ENCODE data around the gene PPFIBP1.
"Not testable (repeated sequence)": the region's sequence is repeated elsewhere in the genome, so short reads cannot be mapped to it uniquely, and the experiment has no call there.

The PPFIBP1 gene

DNA sequence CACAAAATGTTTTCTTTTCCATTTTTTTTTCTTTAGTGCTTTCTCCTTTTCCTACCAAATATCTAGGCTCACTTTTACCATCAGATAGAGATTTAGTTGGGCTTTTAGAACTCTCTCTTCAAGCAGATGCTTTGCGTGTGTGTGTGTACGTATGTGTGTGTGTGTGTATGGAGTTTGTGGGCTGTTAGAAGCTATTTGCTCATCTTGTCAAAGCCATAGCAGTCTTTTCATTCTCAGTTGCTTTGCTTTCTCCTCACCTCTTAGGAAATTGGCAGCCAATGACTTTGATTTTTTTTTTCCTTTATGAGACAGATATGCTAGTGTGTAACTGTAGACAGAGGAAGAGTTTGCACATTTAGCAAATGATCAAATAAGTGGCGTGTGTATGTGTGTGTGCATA, 57.8 kb downstream of the PPFIBP1 start:
- not testable (repeated sequence) for H3K4me3 ChIP-seq
- H3K27ac ChIP-seq, result peak overlapping the region in 1 of 21 experiments; percentile 20

DNA sequence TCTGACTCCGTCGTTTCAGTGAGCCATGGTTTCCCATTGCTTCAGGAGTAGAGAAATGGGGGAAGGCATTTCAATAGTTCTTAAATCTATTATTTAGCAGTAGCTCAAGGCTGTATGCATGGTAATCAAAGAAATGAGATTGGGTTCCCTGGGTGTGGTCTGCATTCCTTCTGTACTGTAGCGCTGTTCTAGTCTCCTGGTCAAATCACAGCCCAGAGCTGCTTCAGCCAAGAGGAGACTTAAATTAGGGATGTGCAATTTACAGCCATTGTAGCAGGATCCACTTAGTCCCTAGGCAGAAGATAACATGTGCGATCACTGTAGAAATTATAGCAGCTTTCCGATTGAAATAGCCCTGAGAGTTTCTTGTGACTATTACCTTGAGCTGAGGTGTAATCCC, 58.4 kb downstream of the PPFIBP1 start:
- H3K4me3 ChIP-seq, result not testable (repeated sequence)
- peak overlapping the region in 4 of 21 experiments; percentile 10 to 60 (median 22) for H3K27ac ChIP-seq

DNA sequence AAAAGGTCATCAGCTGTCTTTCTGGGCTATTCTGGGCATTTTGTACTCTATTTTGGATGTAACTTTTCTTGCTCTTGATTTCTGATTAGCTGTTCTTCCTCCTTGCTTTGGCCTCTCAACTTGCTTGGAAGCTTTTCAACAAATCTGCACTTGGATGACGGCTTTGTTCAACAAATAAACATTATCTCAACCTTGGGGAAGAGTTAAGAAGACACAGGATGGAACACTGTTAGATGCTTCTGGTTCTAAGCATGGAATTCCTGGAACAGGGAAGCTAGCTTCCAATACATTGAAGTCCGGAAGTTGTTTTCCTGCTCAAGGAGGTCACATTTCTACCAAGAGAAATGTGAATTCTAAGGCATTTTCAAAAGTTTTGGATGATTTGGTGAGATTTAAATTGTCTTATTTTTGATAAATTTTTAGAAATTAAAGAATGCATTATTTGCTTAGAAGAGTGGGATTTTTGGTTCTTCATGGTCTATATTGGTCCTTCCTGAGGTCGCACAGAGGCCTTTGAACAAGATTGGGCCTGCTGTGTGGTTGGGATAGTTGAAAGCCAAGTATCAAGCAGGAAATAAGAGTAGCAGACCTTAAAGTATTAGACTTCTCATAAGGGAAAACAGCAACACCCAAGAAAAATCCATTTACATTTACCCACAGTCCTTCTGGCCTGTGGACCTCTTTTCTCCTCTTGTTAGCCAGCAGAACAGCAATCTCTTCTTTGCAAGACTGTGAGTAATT, 59.2 kb downstream of the PPFIBP1 start:
- H3K27ac ChIP-seq, result peak overlapping the region in 10 of 21 experiments; percentile 7 to 60 (median 19)
- no peak overlapping the region for H3K4me3 ChIP-seq

DNA sequence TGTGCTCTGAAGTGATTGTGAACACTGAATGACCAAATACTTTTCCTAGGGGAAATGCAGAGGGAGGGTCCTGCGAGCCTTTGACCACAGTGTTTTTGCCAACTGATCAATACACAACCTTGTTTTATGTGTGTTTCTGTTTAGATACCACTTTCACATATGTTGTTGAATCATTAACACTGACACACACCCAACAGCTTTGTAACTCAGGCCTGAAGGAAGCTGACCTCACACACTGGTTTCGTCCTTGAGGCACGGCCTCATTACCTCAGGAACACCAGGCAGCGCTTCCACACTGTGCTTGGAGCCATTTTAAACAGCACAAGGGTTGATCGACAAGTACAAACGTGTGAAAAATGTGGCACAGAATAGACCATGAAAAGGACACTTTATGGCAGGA, 60.0 kb downstream of the PPFIBP1 start:
- Histone ChIP-seq H3K4me3 (no peak overlapping the region), H3K27ac (peak overlapping the region in 7 of 21 experiments; percentile 7 to 60 (median 10))

DNA sequence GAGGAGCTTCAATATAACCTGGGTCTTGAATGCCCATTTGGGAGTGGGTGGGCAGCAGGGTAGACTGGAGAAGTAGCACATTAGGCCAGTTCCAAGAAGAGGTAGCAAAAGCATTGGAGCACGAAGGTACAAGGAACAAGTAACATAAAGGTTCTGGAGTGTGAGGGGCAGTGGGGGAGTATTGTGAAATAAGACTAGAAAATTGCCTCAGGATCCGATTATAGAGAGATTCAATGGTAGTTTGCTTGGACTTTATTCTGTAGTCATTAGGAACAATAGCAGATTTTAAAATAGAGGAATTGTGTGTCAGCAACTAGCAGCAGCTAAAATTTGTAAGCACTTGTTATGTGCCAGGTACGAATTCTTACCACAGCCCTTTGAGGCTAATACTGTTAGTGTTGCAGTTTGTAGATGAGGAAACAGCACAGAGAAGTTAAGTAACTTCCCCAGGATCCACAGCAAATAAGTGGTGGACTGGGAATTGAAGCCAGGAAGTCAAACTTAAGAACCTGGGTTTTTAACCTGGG, 61.8 kb downstream of the PPFIBP1 start:
- Histone ChIP-seq H3K27ac (no peak overlapping the region), H3K4me3 (no peak overlapping the region)

DNA sequence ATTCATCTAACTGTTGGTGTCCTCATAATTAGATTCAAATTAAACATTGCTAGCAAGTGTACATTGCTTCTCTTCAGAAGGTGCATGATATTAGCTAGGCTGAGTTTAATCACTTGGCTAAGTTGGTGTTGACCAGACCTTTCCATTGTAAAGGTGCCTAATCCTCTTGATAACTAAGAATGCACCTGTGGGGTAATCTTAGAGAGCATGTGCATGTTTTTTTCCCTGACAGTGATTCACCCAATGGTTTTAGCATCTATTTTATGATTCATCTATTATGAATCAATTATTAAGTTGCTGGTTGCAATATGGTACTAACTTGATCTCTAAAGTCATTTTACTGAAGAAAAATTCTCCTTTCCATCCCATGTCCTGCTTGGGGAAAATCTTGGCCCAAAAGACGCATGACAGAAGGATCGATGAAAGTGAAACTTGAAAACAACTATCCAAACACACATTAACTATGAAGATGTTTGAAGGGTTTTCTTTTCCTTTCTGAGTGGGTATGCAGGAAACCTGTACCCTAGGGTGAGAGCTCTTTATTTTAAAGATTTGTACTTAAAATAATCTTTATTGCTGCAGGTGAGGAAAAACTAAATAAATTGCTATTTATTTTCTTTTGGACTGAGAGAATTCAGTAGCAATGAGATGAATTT, 64.2 kb downstream of the PPFIBP1 start:
- not testable (repeated sequence) for H3K4me3 ChIP-seq
- H3K27ac ChIP-seq, result peak overlapping the region in 6 of 21 experiments; percentile 2 to 70 (median 37)

DNA sequence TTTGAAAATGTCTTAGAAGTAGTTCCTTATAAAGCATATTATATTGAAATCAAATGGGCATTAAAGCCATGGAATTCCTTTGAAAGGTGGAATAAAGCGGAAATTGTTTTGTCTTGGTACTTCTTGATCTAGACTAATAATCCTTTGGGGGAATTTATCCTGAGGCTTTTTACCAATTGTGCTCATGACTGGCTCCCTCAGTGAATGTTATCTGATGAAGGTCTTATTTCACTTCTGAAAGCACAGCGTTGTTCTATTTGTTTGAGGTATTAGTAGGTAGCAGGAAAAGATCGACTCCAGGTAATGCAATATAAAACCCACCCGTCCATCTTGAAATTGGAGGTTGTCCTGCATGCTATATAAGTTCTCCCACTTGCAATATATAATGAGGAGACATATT, 64.8 kb downstream of the PPFIBP1 start:
- no peak overlapping the region for H3K4me3 ChIP-seq
- H3K27ac ChIP-seq, result peak overlapping the region in 9 of 21 experiments; percentile 2 to 70 (median 38)

DNA sequence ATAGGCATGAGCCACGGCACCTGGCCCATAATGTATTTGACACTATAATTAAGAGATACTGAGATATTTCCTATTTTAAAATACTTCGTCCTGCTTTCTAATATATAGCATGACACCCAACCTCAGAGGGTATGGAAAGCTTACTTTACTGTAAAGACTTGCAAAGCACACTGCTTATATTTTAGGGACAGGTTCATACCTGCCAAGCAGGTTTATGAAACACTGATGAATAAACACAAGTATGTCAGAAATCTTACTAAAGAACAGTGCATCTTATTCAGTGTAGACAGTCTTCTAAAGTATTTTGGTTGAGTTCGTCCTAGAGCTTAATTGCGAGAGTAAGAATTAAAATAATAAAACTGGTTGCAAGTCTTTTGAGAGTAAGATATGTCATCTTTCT, 65.4 kb downstream of the PPFIBP1 start:
- no peak overlapping the region for H3K4me3 ChIP-seq
- peak overlapping the region in 10 of 21 experiments; percentile 12 to 70 (median 39) for H3K27ac ChIP-seq

DNA sequence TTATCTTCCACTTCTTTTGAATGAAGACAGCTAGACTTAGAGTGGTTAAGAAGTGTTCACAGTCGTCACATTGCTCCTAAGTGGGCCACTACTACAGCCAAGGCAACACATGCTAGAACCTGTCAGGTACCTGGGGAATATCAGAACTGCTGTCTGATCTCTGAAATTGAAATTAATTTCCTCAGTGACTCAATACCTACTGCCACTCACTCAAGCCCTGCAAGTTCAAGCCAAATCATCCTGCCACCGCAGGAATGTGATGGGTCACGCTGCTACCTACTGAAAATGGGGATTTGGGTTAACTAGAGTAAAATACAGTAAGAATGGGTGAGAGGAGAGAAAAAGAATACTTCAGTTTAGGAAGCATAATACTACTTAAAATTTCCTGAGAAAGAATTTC, 67.7 kb downstream of the PPFIBP1 start:
- peak overlapping the region in 9 of 21 experiments; percentile 6 to 69 (median 32) for H3K27ac ChIP-seq
- not testable (repeated sequence) for H3K4me3 ChIP-seq

DNA sequence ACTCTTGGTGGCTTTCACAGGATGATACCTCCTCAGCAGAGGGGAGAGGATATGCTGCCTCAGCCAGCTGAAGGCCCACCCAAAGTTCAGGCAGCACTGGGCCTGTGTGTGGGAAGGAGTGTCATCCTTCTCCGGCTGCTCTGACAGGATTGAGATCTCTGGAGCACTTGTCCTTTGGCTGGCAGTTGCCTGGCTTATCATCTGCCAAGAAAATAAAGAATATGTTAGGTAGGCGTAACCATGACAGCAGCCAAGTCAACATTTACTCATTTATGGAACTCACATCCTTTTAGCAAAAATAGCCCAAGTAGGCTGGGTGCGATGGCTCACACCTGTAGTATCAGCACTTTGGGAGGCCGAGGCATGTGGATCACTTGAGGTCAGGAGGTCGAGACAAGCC, 68.5 kb downstream of the PPFIBP1 start:
- peak overlapping the region in 15 of 21 experiments; percentile 6 to 69 (median 30) for H3K27ac ChIP-seq
- H3K4me3 ChIP-seq, result no peak overlapping the region

DNA sequence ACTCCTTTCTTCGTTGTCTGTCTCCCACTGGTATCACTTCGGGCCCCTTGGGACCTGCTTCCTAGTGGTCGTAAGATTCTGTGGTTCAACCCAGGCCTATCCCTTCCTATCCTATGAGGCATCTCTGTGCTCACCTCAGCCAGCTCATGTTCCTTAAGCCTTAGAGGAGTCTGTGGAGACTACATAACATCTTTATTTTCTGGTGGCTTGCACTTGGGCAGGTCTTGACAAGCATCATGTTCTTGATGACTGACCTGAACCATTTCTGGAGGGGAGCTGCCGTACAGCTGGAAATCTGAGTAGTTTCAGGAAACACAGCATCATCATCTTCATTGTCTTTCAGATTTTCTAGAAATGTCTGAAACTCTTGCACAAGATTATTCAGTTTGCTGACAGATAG, 69.3 kb downstream of the PPFIBP1 start:
- H3K27ac ChIP-seq, result peak overlapping the region in 13 of 21 experiments; percentile 12 to 69 (median 43)
- no peak overlapping the region for H3K4me3 ChIP-seq

DNA sequence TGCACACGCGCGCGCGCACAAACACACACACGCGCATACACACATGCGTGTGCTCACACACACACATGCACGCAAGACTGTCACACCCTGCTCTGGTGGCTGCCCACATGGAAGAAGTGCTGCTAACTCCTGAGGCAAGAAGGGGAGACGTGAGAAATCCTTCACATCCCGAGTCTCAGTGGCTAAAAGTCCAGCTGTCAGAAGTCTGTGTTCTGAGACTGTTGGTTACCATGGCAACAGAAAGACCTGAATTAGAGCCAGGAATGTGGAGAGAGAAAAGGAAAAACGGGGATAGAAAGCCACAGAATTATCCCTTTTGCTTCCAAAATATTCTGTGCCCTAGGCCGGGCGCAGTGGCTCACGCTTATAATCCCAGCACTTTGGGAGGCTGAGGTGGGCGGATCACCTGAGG, 71.2 kb downstream of the PPFIBP1 start:
- H3K27ac ChIP-seq, result peak overlapping the region in 7 of 21 experiments; percentile 1 to 58 (median 30)
- no peak overlapping the region for H3K4me3 ChIP-seq

DNA sequence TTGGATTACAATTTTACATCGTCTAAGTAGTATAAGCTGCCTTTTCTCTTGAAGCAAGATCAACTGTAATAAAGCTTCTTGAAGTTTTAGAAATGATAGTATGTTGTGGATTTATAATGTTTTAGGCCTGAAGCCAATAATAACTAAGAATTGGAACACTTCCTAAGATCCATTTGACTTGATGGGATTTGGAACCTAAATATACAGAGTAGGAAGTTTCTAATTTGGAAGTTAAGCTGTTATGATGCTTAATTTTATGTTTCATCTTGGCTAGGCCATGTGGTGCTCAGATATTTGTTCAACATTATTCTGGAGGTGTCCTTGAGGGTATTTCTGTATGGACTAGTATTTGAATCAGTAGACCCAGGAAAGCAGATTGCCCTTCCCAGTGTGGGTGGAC, 74.9 kb downstream of the PPFIBP1 start:
- not testable (repeated sequence) for H3K27ac ChIP-seq, H3K4me3 ChIP-seq

DNA sequence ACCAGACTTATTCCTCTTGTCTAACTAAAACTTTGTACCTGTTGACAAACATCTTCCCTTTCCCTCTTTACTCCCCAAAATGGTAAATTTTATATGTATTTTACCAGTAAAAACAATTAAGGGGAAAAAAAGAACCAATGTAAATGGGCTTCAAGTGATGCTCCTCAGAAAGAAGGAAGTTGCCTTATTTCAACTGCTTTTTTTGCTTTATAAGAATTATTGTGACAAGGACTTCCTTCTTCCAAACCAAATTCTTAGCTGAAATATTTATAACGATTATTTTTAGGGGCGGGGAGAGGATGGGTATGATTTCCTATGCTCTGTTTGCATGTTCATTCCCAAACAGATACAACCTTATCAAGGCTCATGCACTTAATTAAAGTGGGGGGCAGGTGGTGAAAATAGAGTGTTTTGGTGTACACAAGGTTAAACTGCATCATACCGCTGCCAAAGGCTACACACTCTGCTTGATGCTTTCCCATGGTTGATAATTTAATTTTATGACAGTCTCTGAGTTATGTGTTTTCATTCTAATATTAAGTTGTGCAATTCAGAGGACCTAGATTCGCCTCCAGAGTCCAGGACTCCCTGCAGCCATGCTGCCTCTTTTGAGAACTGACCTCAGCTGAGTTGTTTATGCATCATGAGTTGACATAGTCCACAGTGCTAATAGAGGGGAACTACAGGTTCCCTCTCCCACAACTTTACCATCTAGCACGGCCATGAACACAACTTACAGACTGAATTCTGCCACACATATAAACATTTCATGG, 77.2 kb downstream of the PPFIBP1 start:
- H3K4me3 ChIP-seq, result not testable (repeated sequence)
- peak overlapping the region in 1 of 21 experiments; percentile 16 for H3K27ac ChIP-seq

DNA sequence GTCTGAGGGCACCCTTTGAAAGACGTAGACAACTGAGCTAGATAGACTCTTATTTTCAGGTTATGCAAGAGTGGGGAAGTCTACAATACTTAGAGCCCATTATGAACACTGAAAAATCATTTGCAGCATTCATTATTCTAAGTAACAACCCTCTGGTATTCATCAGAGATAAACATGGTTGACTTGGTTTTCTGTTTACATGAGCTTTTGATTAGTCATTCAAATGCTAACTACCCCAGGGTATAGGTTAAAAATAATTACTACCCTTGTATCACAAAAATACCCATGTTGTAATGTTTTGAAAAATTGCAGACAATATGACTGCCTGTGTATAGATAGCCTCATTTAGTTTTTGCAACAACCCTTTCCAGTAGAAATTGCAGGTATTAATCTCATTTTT, 78.5 kb downstream of the PPFIBP1 start:
- no peak overlapping the region for H3K27ac ChIP-seq
- H3K4me3 ChIP-seq, result no peak overlapping the region

DNA sequence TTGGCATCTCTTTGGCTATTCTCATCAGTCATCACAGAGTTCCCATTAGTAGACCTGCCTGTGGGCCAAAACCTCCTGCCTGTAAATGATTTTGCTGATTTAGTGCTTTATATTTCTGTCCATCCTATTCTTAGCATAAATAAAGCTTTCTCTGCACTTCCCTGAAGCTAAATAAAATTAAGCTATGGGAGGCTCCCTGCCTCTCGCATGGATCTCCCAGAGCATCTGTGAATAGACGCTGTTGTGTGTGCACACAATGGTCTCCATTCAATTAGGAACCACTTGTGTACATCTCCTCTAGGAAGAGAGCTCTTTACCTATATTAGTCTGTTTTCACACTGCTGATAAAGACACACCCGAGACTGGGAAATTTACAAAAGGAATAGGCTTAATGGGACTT, 80.4 kb downstream of the PPFIBP1 start:
- Histone ChIP-seq H3K4me3 (no peak overlapping the region), H3K27ac (no peak overlapping the region)

DNA sequence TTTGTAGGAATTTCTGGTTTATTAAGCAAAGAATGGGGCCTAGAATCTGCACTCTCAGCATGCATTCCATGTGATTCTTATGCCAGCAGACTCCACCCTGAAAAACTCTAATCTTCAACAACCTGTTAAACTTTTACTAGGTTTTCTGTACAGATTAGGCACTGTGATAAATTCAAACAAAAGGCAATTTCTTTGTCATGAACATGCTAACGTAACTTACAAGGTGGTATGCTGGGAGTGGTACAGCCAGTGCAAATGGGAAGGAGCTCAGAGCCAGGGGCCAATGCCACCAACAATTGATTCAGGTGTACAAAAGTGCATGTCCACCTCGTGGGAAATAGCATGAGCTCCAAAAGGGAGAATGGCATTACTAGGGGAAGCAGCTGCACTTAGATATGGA, 83.0 kb downstream of the PPFIBP1 start:
- peak overlapping the region in 1 of 21 experiments; percentile 2 for H3K27ac ChIP-seq
- no peak overlapping the region for H3K4me3 ChIP-seq

DNA sequence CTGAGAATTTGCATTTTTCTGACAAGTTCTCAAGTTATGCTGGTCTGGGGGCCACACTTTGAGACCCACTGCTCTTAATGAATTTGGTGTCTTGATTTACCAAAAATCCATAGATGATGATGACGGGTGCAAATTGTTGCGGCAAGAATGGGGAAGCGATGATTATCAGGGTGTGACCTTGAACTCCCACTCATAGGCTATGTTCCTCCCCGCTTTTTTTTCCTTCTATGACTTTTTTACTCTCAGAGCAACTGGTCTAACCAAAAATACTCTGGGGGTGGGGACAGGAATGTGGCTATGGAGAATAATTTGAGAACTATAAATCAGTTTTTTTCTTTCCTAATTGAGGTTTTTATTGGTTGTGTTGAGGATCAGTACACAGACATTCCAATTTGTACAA, 83.6 kb downstream of the PPFIBP1 start:
- Histone ChIP-seq H3K27ac (peak overlapping the region in 2 of 21 experiments; percentile 2 to 11), H3K4me3 (no peak overlapping the region)

DNA sequence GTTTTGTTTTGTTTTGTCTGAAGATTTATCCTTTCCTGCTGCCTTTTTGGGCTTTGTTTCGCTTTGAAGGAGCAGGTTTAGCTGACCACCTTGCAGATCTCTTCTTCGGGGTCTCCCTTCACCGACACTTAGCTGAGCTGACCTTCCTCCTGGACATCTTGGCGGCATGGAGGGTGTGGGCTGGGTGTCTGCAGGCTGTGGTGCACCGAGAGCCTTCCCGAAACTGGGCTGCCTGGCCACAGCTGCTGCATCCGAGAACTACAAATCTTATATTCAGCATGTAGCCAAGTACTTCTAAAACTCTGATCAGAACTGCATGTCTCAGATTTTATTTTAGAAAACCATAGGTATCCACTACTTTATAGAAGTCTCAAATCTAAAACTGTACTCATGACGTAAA, 84.9 kb downstream of the PPFIBP1 start:
- Histone ChIP-seq H3K4me3 (no peak overlapping the region), H3K27ac (peak overlapping the region in 6 of 21 experiments; percentile 4 to 50 (median 18))

DNA sequence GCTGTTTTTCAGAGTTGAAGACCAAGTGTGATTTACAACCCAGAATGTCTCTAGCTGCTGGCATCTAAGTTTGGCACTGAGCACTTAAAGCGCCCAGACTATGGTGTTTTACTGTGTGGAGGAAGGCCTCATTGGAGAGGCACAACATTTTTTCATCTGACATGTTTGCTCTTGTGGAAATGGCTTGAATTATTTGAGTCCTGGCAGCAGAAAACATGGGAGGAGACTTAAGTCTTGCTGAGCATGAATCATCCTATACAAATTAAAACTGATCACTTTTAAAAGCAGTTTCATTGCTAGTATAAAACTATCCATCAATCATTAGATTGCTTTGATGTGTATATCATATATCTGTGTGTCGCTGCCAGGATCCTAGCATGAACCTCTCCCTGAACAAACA, 86.4 kb downstream of the PPFIBP1 start:
- Histone ChIP-seq H3K4me3 (no peak overlapping the region), H3K27ac (peak overlapping the region in 9 of 21 experiments; percentile 36 to 68 (median 50))

Data from skin epidermis (tissue), 12 donors.